Kidney epithelial cell (primary cell): Measurements from ENCODE around the gene NCS1. TPM values are rescaled to one million over a fixed set of nuclear protein-coding genes. Genes with fewer than 3 reads are reported as not detected.

ENCODE experiments used
- DNase-seq: peaks from one replicate; pipeline ENCODE4 v3.0.0-alpha.2; 2010; ENCODE audit warnings: low read depth
- H3K27me3 ChIP-seq: 2 replicates; pipeline ENCODE4 v1.6.0; 2011; ENCODE audit warnings: low read length; ENCODE audit not compliant: control insufficient read depth, insufficient read depth
- H3K36me3 ChIP-seq: 2 replicates; pipeline ENCODE4 v1.5.1; 2011; ENCODE audit warnings: low read length; ENCODE audit not compliant: control insufficient read depth, insufficient read depth
- H3K4me3 ChIP-seq: 2 replicates; pipeline ENCODE4 v1.5.1; 2011; ENCODE audit warnings: low read depth, mild to moderate bottlenecking, control low read depth, low read length
- total RNA-seq: library from RNA; depleted of rRNA; stranded (reverse); fragments of >200 nt; gene quantifications from 2 replicates; pipeline ENCODE4 v1.2.3, GENCODE V29; 2015
- TF ChIP-seq, protein P1 (sequence below): IDR thresholded peaks from 2 replicates; pipeline ENCODE4 v1.5.1; 2011; ENCODE audit warnings: mild to moderate bottlenecking, moderate library complexity, low read length, control low read depth, inconsistent platforms; ENCODE audit not compliant: insufficient read depth, poor library complexity, severe bottlenecking

NCS1 gene
- total RNA-seq, 1 donor from 2014 or later: 69.2 TPM

DNA sequence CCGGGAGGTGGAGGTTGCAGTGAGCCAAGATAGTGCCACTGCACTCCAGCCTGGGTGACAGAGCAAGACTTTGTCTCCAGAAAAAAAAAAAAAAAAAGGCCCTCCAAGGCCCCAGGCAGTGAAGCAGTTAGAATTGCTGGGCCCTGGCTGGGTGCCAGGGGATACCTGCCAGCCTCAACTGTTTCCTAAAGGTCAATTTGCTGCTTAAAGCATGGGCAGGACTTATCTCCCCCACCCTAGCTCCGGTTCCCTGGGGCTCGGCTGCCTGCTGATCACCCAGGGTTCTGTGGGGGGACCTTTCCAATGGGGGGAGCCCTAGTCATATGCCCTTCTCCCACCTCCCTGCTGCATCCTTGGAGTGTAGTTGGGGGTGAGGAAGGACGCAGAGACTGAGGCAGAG lies 25.7 kb downstream of the NCS1 start:
- H3K27me3 ChIP-seq: no peaks in the 10 kb centered on the region
- no peaks in the 10 kb centered on the region for H3K36me3 ChIP-seq
- no peak for DNase-seq
- H3K4me3 ChIP-seq: no peak overlapping the region
- TF ChIP-seq, protein P1, sequence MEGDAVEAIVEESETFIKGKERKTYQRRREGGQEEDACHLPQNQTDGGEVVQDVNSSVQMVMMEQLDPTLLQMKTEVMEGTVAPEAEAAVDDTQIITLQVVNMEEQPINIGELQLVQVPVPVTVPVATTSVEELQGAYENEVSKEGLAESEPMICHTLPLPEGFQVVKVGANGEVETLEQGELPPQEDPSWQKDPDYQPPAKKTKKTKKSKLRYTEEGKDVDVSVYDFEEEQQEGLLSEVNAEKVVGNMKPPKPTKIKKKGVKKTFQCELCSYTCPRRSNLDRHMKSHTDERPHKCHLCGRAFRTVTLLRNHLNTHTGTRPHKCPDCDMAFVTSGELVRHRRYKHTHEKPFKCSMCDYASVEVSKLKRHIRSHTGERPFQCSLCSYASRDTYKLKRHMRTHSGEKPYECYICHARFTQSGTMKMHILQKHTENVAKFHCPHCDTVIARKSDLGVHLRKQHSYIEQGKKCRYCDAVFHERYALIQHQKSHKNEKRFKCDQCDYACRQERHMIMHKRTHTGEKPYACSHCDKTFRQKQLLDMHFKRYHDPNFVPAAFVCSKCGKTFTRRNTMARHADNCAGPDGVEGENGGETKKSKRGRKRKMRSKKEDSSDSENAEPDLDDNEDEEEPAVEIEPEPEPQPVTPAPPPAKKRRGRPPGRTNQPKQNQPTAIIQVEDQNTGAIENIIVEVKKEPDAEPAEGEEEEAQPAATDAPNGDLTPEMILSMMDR: no peak

DNA sequence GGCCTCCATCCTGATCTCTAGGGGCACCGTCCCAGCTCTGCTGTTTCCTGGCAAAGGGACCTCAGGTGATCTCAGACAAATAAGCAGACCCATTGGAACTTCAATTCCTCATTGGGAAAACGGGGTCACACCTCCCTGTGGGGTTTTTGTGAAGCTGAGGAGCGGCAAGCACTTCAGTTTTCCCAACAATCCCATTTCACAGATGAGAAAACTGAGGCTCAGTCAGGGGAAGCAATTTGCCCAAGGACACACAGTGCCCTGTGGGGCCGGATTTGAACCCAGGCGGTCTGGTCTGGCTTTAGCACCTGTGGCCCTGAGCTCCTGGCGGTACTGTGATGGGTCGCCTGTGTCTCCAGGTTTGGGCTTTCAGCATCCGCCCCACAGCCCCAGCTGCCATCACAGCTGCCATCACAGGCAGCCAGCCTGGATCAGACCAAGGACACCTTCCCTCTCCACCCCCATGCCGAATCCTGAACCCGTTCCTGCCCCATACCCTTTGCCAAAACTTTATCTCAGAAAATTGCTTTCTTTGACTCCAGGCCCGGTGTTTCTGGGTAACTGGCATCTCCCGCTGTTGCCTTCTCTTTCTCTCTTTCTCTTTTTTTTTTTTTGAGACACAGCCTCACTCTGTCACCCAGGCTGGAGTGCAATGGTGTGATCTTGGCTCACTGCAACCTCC lies 26.4 kb downstream of the NCS1 start:
- no peak for DNase-seq
- Histone ChIP-seq H3K36me3 (no peaks in the 10 kb centered on the region), H3K4me3 (no peak overlapping the region), H3K27me3 (no peaks in the 10 kb centered on the region)
- TF ChIP-seq, protein P1: no peak

DNA sequence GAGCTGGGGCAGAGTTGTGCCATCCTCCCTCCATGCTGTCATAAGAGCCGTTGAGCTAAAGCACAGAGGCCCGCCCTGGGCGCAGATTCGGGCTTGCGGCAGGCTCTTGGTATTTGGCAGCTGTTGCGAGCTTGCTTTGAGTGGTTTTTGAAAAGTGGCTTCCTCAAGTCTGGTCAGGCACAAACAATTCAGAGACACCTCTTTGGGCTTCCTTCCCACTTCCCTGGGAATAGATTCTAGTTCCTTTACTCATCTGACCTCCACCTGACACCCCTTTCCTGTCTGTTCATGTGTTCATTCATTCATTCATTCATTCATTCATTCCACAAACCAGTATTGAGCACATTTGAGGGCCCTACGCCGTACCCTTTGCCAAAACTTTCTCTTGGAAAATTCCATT lies 27.4 kb downstream of the NCS1 start:
- no peaks in the 10 kb centered on the region for H3K27me3 ChIP-seq
- no peaks in the 10 kb centered on the region for H3K36me3 ChIP-seq
- TF ChIP-seq, protein P1: no peak
- H3K4me3 ChIP-seq: no peak overlapping the region
- no peak for DNase-seq

DNA sequence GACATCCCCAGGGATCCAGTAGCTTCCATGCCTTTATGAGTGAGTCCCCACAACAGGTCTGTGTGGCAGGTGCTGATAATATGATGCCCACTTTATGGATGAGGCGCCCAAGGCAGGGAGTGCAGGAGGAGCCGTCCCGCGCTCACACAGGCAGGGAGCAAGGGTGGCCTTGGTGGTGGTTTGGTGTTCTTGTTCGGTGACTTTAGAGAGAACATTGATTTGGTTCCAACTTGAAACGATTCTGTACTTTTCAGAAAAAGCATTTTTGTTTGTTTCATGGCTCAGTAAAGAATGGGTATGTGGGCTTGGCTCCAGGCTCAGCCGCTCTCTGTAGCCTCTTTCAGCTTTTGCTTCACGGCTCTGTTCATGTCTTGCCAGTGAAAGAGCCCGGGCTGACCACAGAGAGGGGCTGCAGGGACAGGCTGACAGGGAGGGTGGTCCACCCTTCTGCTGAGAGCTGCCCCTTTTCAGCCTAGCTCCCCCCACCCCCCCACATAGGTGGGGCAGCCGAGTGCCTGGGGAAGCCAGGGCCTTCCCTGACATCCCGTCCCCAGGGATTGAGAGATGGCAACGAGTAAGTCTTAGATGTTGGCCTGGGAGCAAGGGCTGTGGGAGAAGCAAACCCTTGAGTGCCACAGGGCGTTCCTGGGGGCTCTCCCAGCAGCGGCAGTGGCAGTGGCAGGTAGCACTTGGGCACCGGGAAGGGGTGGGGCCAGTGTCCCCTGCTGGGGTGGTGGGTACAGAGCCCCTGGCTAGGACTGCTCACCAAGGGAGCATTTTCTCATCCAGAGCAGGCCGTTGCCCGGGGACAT lies 28.0 kb downstream of the NCS1 start:
- no peaks in the 10 kb centered on the region for H3K27me3 ChIP-seq
- no peak for DNase-seq
- H3K4me3 ChIP-seq: no peak overlapping the region
- TF ChIP-seq, protein P1: no peak
- no peaks in the 10 kb centered on the region for H3K36me3 ChIP-seq

DNA sequence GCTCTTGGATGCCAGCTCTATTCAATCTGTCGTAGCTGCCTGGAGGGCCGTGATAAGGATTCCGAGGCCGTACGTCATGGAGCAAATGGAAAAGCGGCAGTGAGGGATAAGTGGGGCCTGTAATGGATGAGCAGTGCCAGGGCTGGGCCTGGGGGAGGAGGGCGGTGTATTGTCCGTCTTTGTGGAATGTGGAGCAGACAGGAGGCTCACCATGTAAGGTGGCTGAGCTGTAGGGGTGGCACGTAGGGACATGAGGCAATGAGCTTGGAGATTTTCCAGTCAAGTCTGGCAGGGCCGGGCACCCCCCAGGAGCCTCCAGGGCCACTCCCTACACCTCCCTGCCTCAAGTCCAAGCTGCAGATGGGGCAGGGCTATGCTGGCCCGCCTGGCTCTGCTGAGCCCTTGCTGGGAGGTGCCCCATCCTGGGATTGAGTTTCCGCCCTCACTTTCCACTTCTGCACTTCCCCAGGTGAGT lies 29.2 kb downstream of the NCS1 start:
- no peak overlapping the region for H3K4me3 ChIP-seq
- no peaks in the 10 kb centered on the region for H3K27me3 ChIP-seq
- TF ChIP-seq, protein P1: no peak
- no peaks in the 10 kb centered on the region for H3K36me3 ChIP-seq
- DNase-seq: no peak

DNA sequence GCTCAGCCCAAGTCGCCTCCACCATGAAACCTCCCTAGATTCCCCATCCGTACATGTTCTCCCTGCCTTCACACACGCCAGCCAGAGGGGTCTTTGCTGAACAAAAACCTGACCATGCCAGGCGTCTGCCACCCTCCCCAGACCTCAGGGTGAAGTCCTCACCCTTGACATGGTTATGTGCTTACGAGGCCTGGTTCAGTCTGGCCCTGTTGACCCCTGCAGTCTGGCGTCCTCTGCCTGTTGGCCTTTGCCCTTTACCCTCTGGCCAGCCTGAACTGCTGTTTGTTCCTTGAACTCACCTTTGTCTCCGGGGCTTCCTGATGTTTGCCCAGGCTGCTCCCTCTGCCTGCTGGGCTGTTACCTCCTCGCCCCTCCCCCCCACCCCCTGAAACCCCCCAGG lies 29.8 kb downstream of the NCS1 start:
- no peaks in the 10 kb centered on the region for H3K27me3 ChIP-seq
- DNase-seq: no peak
- TF ChIP-seq, protein P1: no peak
- no peaks in the 10 kb centered on the region for H3K36me3 ChIP-seq
- H3K4me3 ChIP-seq: no peak overlapping the region
